NT2/D1 (cell line): ENCODE measurements around the gene KIF1C.
"Not testable (repeated sequence)": the region's sequence is repeated elsewhere in the genome, so short reads cannot be mapped to it uniquely, and the experiment has no call there.

Experiments used
- SUZ12 ChIP-seq: IDR thresholded peaks from 2 replicates; pipeline ENCODE4 v1.6.1; 2011; ENCODE audit not compliant: insufficient read length, insufficient read depth; ENCODE audit errors: extremely low read depth
- YY1 ChIP-seq: IDR thresholded peaks from 2 replicates; pipeline ENCODE4 v1.6.1; 2011; ENCODE audit not compliant: insufficient read length, insufficient read depth
- ZNF274 ChIP-seq: IDR thresholded peaks from 2 replicates; pipeline ENCODE4 v1.6.1; 2011; ENCODE audit warnings: mild to moderate bottlenecking, low read depth, low read length

GRCh38 chr17:5030168-5030567 lies 32.4 kb downstream of the KIF1C start:
- not testable (repeated sequence) for TF ChIP-seq YY1, ZNF274, SUZ12
